GM18909 (cell line): ENCODE measurements around the gene TSPAN3.
A peak's percentile ranks its signal among the peaks of the same experiment; 100 is the strongest.

Experiments used
- ATAC-seq: cut with Tn5 transposase; IDR thresholded peaks from one replicate; pipeline ENCODE4 v1.9.1; 2021; ENCODE audit warnings: mild to moderate bottlenecking; ENCODE audit not compliant: unreplicated experiment, poor library complexity

The TSPAN3 gene

GRCh38 chr15:77070495-77071304 lies at the start of gene TSPAN3:
Gene TSPAN3 (minus strand): TSS chr15:77071109. CDS start chr15:77070954, 155 bp downstream.
- ATAC-seq, result peak; percentile 91

- no peak for ATAC-seq
These were observed 49.7 kb upstream of the TSPAN3 start for GRCh38 chr15:77120576-77120975.

GRCh38 chr15:77119446-77119845 lies 48.5 kb upstream of the TSPAN3 start:
- no peak for ATAC-seq

- no peak for ATAC-seq
These were observed 48.0 kb upstream of the TSPAN3 start for GRCh38 chr15:77118882-77119321.

- no peak for ATAC-seq
These were observed 44.3 kb upstream of the TSPAN3 start for GRCh38 chr15:77115179-77115578.

DNA sequence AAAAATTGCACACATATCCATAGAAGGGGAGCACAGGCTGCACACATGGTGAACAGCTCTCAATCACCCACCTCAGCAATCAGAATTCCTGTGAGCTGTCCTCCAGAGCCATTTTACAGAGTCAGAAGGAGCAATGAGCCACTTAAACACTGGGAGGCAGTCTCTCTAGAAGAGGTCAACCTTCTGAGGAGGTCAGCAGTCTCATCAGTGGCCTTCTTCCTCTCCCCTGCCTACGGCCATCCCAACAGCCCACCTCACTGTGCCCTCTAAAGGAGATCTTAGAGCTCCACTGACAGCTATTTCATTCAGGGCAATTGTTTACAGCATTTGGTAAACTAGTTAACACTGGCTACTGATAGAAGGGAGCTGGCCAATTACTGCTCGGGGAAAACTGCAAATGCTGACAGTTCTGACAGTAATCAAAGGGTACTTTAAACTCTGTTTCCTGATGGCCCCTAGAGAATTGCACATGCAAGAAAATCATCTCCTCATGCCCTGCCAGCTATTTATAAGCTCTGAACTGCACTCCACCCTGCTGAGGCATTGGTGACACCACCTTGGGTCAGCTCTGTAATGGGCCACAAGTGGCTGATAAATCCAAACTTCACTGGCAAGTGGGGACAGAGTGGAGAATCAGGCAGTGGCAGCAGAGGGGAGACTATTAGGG lies 42.1 kb upstream of the TSPAN3 start:
- no peak for ATAC-seq

GRCh38 chr15:77111789-77112188 lies 40.9 kb upstream of the TSPAN3 start:
- ATAC-seq, result no peak

GRCh38 chr15:77107531-77108355 lies 36.8 kb upstream of the TSPAN3 start:
- no peak for ATAC-seq

DNA sequence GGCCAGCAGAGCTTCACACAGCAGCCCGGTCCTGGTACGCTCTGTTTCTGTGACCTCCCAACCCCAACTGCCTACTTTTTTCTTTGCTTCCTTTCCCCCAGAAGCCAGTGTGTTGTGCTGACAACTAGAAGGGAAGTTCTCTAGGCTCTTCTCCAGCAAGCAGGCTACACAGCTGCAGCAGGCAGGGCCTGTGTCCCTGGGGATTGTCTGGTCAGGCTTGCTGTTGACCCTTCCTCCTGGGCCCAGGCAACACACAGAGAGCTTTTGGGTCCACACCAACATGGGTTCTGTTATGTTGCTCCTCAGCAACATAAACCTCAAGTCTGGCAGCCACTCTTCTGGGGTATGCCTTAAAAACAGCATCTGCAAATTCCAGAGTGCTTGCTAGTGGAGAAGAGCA lies 36.2 kb upstream of the TSPAN3 start:
- no peak for ATAC-seq

GRCh38 chr15:77104155-77104554 lies 33.2 kb upstream of the TSPAN3 start:
- no peak for ATAC-seq

DNA sequence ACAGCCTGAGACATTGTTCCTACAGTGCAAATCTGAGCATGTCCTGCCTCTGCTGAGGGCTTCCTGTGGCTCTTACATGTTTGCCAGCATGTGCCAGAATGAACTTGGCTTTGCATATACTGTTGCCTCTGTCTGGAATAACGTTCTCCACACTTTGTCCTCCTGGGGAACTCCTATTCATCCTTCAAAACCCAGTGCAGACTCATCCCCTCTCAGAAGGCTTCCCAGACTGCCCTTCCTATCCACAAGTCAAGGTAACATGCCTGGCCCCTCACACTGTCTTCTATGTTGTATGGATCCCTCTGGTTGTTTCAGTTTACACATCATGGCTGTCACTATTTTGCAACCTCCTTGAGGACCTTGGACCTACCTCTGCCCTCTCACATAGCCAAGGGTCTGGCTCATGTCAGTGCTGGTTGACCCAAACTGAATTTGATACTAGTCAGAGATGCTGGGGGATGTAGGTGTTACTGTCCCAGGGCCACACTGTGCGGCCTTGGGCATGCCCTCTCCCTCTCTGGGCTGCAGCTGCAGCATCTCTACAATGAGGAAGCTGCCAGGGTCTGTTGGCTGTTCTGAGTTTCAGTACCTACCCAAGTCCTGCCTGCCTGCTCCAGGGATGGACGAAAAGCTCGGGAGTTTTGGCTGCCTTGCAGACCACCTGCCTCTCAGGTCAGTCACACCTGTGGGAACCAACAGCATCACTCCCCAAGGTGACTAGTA lies 29.0 kb upstream of the TSPAN3 start:
- no peak for ATAC-seq

DNA sequence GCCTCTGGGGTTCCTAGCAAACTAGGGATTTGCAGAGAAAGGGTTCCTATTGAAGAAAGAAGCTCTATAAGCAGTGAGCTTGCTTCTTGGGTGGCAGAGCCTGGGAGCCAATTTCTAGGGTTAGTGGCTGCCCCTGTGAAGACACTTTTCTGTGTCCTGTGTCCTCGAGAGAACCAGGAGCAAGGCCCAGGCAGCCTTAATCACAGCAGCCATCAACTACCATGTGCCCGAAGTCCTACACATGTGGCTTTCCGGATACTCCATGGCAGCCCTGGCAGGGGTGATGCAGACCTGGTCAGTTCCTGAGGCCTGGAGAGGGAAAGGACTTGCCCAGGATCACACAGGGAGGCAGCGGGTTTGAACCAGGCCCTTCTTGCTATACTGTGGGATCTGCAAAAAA lies 27.7 kb upstream of the TSPAN3 start:
- ATAC-seq, result no peak

DNA sequence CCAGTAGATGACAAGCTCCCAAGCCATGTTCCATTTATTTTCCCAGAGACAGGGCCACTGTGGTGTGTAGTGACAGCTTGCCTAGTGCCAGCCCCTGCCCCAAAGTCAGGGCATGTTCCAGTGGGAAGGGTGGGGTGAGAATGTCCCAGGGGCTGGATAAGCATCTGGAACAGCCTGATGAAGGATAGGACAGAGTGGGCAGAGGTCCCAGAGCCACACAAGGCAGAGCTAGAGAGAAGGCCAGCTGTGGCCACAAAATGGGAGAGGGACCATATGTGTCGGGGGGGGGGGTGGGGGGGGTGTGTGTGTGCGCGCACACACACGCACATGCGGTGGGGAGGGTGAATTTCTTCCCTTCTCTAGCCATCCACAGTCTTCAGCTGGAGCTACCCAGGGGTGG lies 27.0 kb upstream of the TSPAN3 start:
- ATAC-seq, result no peak

GRCh38 chr15:77097248-77097721 lies 26.4 kb upstream of the TSPAN3 start:
- no peak for ATAC-seq

DNA sequence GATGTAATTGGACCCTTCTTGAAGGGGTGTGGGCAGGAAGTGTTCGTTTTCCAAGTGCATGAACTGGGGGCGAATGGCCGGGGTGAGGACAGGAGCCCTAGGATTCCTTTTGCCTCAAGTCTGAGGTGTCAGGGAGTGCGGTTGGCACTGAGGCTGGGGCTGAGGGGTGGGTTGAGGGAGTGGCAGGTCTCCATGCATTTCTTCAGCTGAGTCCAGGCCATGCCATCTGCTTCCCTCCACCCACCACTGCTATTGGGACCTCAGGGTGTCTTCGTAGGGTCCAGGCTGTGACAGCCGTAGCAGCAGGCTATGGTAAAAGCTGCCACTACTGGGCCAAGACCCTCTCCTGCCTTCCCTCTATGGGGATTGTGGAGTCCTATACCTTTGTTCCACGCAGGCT lies 25.6 kb upstream of the TSPAN3 start:
- no peak for ATAC-seq

GRCh38 chr15:77096138-77096537 lies 25.2 kb upstream of the TSPAN3 start:
- ATAC-seq, result no peak

DNA sequence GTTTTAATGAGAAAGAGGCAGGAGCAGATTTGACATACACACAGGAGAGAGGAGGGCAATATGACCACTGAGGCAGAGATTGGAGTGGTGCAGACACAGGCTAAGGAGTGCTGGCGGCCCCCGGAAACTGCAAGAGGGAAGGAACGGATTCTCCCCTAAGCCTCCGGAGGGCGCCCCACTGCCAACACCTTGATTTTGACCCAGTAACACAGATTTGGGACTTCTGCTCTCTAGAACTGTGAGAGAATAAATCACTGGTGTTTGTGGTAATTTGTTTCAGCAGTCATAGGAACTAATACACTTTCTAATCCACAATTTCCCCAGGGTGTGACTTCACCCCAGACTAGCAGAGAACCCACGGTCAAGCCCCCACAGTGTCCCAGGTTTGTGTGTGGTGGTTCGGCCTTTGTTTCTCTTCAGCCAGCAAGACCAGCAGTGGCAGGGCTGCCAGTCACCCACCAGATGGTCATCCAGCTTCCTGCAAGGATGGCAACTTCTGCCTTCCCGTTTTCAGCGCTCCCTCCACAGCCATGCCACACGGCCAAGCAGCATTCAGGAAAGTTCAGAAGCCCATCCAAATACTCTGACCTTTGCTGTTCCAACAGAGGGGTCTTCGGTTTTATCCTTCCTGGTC lies 23.6 kb upstream of the TSPAN3 start:
- no peak for ATAC-seq

GRCh38 chr15:77093436-77093835 lies 22.5 kb upstream of the TSPAN3 start:
- ATAC-seq, result no peak

DNA sequence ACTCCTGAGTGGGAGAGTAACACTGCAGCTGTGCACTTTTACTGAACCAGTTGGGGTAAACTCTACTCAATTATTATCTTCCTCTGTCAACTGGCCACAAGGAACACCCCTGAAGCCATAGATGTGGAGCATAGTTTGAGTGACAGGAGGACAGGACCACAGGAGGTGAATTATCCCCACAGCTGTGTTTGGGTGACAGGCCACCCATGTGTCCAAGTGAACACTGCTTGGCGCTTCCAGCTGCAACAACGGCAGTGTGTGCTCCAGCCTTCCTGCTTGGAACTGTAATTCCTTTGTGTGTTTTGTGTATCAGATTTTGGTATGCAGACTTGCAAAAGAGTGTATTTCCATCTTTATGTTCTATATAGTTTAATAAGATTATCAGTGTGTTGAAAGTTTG lies 20.2 kb upstream of the TSPAN3 start:
- ATAC-seq, result no peak

- no peak for ATAC-seq
These were observed 16.3 kb upstream of the TSPAN3 start for GRCh38 chr15:77087213-77087612.
